HuH-7 (cell line): ENCODE measurements around the gene PPP1R27.

ENCODE experiments used
- DNase-seq: peaks from one replicate; pipeline ENCODE4 v3.0.0; 2011; ENCODE audit warnings: low spot score

The PPP1R27 gene, protein sequence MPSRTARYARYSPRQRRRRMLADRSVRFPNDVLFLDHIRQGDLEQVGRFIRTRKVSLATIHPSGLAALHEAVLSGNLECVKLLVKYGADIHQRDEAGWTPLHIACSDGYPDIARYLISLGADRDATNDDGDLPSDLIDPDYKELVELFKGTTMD

DNA sequence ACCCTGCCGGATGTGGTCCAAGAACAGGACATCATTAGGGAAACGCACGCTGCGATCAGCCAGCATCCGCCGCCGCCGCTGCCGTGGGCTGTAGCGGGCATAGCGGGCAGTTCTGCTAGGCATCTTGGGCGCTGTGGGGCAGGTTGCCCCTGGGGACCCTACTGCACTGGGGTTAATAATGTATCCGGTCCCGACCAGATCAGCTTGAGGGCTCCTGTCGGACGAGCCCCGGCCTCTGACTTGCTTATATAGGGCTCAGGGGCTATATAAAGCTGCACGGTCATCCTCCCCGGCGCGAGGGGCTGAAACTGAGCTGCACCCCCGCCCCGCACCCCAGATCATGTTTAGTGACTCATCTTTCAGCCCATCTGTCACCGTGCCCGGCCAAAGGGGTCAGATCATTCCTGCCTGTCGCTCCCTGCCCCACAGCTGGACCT, at the start of gene PPP1R27:
TSS of gene PPP1R27 (minus strand) at position 220 of the 437 bp plus-strand sequence. CDS start at position 123, 97 bp downstream.
- no peak for DNase-seq

DNA sequence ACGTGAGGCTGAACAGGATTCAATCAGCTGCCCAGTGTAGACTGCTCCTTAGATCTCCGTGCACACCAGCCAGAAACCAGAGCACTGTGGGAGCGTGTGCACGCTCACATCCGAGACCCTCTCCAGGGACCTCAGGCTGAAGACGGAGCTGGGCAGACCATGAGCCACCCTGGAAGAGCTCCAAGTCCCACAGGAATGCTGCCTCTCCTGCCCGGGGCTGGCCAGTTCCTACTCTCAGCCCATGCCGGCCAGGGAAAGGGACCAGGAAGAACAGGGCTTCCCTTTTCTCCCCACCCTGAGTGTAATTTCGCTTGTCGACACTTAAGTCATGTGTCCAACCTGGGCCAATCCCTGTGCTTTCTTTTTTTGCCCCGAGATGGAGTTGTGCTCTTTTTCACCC, 49.7 kb upstream of the PPP1R27 start:
- DNase-seq = no peak

DNA sequence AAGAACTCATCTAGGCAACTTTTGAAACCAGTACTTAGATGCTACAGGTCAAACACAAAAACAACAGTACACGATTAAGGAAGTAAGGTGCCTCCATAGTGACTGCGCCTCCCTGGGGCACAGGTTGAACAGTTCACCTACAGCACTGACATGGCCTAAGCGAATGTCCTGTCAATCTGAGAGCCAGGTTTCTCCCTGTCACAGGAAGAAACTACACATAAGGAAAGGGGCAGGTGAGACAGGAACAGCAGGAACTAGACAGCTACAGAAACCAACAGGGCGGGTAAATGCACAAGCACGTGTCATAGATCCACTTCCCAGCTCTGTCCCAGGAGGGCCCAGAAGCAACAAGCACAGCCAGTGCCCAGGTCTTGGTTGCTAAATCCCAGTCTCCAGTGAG, 44.3 kb upstream of the PPP1R27 start:
- DNase-seq = no peak

DNA sequence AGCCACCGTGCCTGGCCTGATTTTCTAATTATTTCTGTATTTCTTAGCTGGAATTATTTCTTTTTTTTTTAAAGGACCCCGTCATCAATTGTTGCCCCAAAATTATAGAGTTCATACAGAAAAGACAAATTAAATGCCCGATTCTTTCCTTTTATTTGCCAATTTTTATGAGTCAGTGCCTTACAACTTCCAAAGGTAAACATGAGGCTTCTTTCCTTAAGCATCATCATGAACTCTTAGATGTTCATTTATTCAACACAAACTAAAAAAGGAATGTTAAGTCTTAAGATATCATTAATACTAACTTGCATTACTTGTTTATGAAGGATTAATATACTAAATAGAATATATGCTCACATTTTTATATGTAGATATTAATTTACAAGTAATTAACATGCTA, 43.4 kb upstream of the PPP1R27 start:
- no peak for DNase-seq

DNA sequence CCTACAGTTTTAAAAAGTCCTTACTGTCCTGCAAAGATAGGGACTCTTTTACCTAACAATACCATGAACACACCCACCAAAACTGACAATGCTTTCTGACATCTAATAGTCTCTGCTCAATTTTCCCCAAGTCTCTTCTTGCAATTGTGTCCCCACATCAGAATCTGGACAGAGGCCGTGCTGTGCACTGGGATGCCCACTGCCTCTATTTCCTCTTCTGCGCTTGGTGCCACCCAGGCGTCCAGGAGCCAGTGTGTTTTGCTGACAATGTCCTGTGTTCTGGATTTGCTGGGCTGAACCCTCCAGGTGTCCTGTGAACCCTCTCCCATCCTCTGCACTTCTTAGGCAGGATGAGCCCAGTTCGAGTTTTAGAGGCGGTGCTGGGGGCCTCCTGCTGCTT, 42.7 kb upstream of the PPP1R27 start:
- DNase-seq = no peak

DNA sequence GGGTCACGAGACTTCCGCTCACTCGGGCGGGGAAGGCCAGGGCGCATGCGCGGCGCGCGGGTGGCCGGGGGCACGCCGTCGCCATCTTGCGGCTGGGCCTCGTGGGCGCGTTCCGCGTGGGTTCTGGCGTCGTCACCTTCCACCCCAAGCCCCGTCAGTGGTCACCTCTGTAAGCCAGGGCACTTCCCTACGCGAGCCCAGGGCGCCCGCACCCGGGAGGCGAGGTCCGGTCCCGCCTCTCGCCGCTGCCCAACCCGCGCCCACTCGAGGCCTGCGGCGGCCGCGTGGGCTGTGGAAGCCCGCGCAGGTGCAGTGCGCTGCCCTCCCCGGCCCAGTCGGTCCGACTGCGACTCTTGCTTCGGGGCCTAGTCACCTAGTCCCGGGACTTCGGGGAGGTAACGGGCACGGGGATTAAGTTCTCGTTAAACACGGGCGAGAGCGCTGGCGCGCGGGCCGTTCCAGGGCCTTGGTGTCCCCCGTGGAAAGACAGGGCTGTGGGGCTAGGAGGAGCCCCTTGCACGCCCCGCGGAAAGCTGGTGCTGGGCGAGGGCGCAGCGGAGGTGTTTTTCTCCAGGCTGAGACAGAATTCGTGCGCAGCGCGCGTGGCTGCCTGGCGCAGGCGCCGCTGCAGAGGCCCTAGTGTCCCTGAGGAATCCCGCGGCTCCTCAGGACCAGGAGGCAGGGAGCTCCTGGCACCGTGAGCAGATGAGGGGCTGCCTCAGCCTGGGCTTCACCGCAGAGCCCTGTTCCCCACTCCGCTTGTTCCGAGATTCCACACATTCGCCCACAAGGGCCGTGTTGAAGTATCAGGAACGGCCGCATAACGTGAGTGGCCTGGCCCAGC, 36.8 kb upstream of the PPP1R27 start:
- peak; percentile 98 for DNase-seq

DNA sequence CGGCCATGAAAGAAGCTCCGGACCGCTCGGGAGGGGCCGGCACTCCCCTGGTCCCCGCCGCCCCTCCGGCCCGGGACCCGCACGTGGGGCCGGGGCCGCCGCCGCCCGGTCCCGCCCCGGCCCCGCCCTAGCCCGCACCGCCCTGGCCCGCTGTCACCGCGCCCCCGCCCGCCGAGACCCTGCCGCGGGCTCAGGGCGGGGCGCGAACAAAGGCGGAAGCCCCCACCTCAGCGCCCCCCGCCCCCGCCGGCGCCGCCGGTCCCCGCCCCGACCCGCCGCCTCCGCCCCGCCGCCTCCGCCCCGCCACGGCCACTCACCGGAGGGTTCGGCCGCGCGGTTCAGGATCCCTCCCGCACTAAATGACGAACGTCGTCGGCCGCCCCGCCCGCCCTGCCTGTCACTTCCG, 36.1 kb upstream of the PPP1R27 start, which contains the start of gene ARHGDIA:
TSS of gene ARHGDIA (minus strand) at position 357 of the 406 bp plus-strand sequence. CDS start 1,407 bp downstream, outside the sequence.
- DNase-seq = no peak

DNA sequence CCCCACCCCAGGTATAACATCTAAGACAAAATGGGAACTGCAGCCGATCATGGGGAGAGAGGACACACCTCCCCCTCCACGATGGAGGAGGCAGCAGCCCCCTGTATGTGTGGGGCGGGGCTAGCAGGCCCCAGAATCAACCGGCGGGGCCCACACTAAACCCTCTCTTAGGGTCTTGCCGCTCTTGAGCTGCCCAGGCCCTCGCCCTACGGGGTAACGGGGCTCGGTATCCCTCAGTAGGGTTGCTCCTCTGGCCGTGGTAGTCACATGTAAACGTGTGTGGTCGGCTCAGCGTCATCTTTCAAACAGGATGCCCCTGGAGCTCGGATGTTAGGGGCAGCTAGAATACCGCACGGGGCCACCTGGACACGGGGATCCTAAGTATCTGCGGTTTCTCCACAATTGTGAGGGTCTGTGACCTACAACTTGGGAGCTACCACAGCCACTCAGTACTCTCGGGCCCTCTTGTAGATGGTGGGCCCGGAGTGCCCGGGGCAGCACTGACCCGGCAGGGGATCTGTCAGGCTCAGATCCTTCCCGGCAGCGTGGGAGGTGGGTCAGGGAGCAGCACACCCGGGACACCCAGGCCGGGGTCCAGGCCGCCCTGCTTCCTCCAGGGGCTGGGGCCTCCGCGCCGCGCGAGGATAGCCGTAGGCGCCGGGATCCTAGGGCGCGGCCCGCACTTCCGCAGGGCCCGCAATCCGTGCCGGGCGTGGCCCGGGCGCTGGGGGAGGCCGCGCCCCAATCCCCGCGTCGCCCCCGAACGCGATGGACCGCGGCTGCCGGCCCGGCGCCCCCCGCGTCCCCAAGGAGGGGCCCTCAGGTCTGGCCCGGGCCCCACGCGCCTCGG, 35.5 kb upstream of the PPP1R27 start:
- no peak for DNase-seq

DNA sequence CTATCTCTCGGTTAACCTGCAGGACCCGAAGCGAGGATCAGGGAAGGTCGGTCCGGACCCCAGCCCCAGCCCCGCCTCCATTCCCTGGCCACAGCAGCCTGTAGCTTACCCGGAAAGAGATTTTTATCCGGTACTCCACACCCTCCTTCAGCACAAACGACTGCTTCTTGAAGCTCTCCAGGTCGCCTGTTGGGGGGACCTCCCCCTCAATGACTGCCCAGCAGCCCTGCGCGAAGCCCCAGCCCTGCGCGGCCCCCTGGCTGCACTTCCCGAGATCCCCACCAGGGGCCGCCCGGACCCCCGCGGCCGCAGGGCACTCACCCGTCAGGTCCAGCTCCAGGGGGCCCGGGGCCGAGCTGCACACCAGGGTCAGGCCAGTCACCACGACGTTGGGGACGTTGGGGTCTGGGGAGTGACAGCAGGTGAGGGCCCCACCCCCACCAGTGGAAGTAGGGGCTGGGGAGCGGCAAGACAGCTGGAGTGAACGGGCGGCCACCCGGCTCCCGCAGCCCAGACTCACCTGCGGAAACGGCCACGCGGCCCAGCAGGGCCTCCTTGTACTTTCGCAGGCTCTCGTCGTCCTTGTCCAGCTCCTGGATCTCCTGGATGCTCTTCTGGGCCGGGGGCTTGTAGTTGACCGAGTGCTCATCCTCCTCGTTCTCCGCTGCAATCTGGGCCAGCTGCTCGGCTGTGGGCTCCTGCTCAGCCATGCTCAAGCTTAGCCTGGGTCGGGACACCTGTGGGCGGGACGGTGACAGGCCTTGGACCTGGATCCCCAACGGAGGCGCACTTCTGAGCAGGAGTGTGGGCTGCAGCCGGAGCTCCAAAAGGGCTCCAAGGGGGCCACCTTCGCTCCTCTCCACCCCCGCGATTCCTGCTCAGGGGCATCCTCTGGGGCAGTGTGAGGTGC, 34.6 kb upstream of the PPP1R27 start:
- peak; percentile 73 for DNase-seq

DNA sequence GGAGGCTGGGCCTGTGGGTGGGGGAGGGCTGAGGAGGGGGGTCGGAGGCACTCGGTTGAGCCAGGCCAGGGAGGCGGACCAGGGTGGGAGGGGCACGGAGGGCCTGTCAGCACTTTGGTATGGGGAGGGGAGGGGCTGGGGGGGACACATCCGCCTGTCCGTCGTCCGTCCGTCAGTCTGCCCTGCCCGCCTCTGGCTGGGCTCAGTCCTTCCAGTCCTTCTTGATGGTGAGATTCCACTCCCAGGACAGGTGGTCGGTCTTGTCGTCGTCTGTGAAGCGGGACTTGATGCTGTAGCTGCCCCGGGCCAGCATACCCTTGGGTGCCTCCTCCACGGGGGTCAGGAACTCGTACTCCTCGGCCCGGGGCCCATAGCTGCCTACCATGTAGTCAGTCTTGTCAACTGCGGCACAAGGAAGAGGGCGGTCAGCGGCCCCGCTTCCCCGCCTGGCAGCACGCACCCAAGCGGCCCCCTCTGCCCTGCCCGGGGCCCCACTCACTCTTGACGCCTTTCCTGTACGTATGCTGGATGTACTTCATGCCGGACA, 33.9 kb upstream of the PPP1R27 start:
- DNase-seq = no peak

DNA sequence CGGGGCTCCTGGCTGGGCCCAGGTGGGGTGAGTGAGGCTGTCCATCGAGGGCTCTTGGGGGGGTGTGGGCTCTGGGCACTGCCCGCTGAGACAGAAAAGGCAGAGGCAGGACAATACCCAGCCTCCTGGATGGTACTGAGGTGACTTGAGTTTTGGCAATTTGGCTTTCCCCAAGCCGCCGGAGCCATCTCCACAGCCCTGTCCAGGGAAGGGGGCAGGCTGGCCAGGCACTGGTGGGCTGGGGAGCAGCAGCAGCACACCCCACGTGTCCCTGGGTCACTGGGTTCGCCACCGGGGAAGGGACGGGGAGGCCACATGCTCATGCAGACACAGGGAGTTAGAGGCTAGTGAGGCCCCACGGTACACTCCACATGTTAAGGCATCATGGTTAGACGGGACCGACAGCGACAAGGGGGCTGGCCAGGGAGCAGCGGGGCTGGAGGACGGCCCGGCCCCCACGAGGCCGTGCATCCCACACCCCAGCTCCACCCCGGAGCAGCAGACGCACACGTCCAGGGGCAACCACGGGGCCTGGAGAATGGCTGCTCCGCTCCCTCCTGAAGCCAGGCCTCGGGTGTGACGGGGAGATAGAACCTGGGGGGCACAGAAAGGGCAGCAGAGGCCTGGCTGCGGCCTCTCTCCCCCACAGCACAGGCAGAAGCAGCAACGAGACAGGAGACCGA, 33.3 kb upstream of the PPP1R27 start:
- no peak for DNase-seq

DNA sequence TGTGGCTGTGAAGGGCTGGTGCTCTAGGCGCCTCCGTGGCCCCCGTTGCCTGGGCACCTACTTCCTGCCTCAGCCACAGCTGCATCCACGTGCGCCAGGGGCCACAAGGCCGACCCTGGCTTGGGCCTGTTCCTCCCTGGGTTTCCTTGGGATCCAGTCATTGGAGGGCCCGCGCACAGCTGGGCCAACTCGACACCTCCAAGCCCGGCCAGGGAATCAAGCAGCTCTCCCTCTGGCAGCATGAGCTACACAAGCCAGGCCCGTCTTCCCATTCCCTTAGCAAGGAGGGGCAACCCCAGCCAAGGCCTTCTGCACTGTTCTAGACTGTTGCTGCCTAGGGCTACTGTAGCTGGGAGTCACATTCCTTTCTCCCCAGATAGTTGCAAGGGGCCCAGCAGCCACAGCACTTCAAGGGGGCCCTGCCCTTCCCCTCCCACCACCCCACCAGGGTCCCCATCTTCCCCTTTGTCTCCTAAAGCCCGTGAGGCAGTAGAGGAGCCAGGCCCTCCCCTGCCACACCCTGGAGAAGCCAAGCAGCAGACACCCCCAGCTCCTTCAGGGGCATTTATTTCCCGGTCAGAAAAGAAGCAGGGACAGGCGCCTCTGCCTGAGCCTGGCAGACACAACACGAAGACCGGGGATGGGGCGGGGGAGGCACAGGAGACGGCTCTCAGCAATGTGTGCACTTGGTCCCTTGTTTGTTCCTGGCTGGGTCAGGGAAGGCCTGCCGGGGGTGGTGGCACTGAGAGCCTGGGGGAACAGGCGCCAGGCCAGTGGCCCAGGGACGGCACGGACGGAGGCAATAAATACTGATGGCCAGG, 32.5 kb upstream of the PPP1R27 start:
- DNase-seq = no peak

DNA sequence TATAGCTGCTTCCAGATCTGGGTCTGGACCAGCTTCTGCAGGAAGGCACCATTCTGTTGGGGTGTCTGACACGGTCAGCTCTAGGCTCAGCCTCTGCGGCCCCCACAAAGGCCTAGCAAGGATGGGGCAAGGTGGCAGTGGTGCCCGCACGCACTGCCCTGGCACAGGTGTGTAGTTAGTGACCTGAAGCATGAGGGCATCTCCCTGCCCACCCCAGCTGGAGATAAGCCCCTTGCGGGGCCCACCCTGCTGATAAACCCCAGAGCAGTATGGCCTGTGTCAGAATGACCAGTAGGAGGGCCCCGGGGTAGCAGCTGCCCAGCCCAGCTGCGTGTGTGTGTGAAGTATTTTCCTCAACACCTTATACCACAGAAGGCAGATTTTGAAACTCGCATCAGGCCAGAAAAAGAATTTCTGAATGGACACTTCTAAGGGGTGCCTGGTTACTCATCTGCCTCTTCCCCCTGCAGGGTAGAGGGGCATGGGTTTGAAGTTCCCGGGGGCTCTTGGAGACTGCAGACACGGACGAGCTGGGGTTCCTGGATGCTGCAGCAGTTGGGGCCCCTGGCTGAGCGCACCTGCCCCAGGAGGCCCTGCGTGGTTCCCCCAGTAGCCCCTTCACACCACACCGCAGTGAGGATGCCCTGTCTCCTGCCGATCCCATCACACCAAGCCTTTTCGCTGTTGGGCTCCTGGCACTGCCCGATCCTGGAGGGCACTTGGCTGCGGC, 31.8 kb upstream of the PPP1R27 start:
- no peak for DNase-seq

DNA sequence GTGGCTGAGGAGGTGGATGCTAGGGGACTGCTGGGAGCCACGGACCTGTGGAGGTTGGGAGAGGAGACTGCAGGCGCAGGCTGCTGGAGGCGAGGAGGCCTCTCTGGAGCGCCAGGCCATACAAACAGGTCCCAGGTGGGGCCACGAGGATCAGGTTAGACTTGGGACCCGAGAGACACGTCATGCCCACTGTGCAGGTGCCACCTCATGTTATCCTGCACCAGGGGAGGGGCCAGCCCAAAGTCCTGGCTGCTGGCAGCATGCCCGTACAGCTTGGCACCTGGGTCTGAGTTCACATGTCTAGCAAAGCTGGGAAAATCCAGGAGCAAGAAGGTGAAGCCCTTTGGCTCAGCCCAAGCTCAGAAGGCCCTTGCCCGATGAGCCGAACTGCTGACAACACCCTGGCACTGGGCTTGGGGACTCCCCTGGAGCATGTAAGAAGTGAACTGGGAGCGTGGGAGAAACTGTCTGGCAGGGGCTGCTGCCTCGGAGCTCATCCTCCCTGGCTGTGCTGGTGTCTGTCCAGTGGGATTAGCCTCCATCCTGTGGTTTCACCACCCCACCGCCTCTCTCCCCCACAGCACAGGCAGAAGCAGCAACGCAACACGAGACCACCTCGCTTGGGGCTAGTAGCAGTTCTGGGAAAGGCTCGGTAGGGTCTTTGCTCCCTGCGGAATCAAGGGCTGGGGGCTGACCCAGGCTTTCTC, 31.0 kb upstream of the PPP1R27 start:
- no peak for DNase-seq

DNA sequence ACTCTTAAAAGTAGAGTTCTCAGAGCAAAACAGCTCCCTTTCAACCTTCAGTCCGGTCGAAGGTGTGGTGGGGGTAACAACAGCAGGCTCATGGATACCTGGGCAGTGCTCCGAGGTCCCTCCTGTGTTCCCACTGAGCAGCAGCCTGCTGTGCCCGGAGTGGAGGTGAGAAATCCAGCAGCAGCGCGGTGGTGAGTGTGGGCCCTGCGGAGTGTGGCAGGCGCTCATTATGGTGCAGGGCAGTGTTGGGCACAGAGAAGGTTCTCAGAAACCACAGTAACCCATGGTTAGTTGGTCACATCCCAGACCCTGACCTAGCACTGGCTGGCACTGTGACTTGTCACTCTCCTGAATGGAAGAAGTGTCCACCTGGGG, 30.5 kb upstream of the PPP1R27 start:
- no peak for DNase-seq

DNA sequence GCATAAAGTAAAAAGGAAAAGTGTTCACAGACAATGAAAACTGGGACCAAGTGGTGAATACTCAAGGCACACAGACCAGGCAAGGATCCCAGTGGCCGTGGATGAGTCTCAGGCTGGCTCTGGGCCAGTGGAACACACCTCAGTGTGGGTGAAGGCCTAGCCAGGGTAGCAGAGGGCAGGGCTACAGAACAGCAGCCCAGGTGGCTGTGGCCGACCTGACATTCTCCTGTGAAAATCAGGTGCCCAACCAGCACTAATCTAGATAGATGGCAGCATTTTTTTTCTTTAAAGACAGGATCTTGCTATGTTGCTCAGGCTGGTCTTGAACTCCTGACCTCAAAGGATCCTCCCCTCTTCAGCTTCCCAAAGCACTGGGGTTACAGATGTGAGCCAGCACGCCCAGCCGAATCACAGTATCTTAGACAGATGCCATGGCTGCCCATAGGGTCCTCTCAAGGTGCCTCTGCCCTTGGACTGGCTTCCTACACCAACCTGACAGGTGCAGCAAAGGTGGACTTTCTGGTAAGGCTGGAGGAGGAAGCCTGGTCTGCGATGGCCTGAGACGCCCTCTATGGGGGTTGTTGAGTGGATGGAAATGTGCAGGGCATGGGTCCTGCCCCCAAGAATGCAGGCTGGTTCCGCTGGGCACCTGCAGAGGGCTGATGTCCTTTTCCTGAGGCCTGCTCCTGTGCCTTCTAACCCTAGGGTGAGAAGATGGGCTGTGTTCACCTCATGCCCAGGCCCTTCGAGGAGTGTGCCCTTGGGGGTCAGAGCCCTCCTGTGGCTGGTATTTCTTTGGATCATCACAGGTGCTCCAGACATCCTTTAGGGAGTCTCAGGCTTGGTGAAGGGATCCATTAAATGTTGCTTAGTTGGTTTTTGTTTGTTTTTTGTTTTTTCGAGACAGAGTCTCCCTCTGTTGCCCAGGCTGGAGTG, 29.3 kb upstream of the PPP1R27 start:
- no peak for DNase-seq

DNA sequence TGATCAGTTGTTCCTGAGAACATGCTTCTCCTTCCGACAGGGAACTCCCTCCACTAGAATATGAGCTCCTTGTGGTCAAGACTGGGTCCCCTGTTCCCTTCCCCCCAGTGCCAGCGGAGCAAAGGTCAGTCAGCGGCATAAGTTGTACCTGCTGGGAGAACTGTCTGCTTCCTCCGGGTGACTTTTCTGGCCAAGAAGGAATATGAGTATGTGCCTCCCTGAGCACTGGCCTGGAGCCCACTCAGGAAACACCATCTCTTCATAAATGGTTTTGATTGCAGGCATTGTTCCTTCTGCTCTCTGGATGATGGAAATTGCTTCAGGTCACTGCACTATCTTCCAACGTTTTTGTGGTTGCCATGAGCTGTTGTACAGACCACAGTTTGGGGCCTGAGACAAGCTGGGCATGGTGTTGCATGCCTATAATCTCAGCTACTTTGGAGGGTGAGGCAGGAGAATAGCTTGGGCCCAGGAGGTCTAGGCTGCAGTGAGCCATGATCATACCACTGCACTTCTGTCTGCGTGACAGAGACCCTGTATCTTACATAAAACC, 28.3 kb upstream of the PPP1R27 start:
- DNase-seq = no peak
